Neutrophil (primary cell): ENCODE data around the gene ETV5.

Source experiments
- H3K27ac ChIP-seq: fragments of 200-600 bp; sonication (generic); 2 replicates; pipeline ENCODE4 v1.5.1; 2016; ENCODE audit warnings: mild to moderate bottlenecking, moderate library complexity
- H3K27me3 ChIP-seq: fragments of 200-600 bp; sonication (generic); 2 replicates; pipeline ENCODE4 v1.6.0; 2016; ENCODE audit warnings: mild to moderate bottlenecking
- H3K36me3 ChIP-seq: fragments of 200-600 bp; sonication (generic); 2 replicates; pipeline ENCODE4 v1.5.1; 2017
- H3K4me1 ChIP-seq, 2 experiments: fragments of 200-600 bp in 1 of 2; sonication (generic) in 1 of 2; 1 replicate in 1 of 2; 2 replicates in 1 of 2; pipeline versions ENCODE4 v1.5.1 to v1.6.1; 2013 to 2016; ENCODE audit warnings: low read depth in 1 of 2, low read length in 1 of 2, mild to moderate bottlenecking in 1 of 2, moderate library complexity in 1 of 2; ENCODE audit not compliant: control insufficient read depth in 1 of 2, insufficient read depth in 1 of 2
- H3K4me3 ChIP-seq, 2 experiments: fragments of 200-600 bp in 1 of 2; sonication (generic) in 1 of 2; 1 replicate in 1 of 2; 2 replicates in 1 of 2; pipeline ENCODE4 v1.5.1; 2013 to 2016; ENCODE audit warnings: low read depth in 1 of 2, low read length in 1 of 2, mild to moderate bottlenecking in 1 of 2, moderate library complexity in 1 of 2
- H3K9me3 ChIP-seq: fragments of 200-600 bp; sonication (generic); 2 replicates; pipeline ENCODE4 v1.5.1; 2016
- CTCF ChIP-seq: fragments of 200-600 bp; sonication (generic); IDR thresholded peaks from 2 replicates; pipeline ENCODE4 v1.5.1; 2016; ENCODE audit warnings: antibody characterized with exemption

Gene ETV5

GRCh38 chr3:186060222-186060621, 48.7 kb downstream of the ETV5 start:
- H3K27ac ChIP-seq = no peak overlapping the region
- no peak for TF ChIP-seq CTCF
- no peaks in the 10 kb centered on the region for H3K9me3 ChIP-seq
- H3K4me3 ChIP-seq = no peak overlapping the region
- no peaks in the 10 kb centered on the region for H3K36me3 ChIP-seq
- no peaks in the 10 kb centered on the region for H3K4me1 ChIP-seq
- H3K27me3 ChIP-seq = peaks cover 5% of the 10 kb centered on the region

- Histone ChIP-seq H3K27ac (no peak overlapping the region), H3K4me1 (no peaks in the 10 kb centered on the region), H3K4me3 (no peak overlapping the region), H3K27me3 (peaks cover 5% of the 10 kb centered on the region), H3K9me3 (no peaks in the 10 kb centered on the region), H3K36me3 (no peaks in the 10 kb centered on the region)
- no peak for TF ChIP-seq CTCF
These were observed 49.7 kb downstream of the ETV5 start for GRCh38 chr3:186059192-186059591.

GRCh38 chr3:186058225-186058624, 50.7 kb downstream of the ETV5 start:
- no peak for TF ChIP-seq CTCF
- no peaks in the 10 kb centered on the region for H3K9me3 ChIP-seq
- H3K27ac ChIP-seq = no peak overlapping the region
- no peak overlapping the region for H3K4me3 ChIP-seq
- H3K4me1 ChIP-seq = no peaks in the 10 kb centered on the region
- H3K36me3 ChIP-seq = no peaks in the 10 kb centered on the region
- peaks cover 5% of the 10 kb centered on the region for H3K27me3 ChIP-seq

- no peak for TF ChIP-seq CTCF
These were observed 51.3 kb downstream of the ETV5 start for GRCh38 chr3:186057594-186057993.

GRCh38 chr3:186054792-186055352, 54.0 kb downstream of the ETV5 start:
- no peaks in the 10 kb centered on the region for H3K36me3 ChIP-seq
- H3K4me3 ChIP-seq = no peak overlapping the region
- no peak overlapping the region for H3K27ac ChIP-seq

More at GRCh38 chr3:186057594-186057993, 51.3 kb downstream of the ETV5 start:
- Histone ChIP-seq H3K4me1 (no peaks in the 10 kb centered on the region), H3K9me3 (no peaks in the 10 kb centered on the region), H3K36me3 (no peaks in the 10 kb centered on the region), H3K27ac (no peak overlapping the region), H3K4me3 (no peak overlapping the region), H3K27me3 (peaks cover 5% of the 10 kb centered on the region)

More at GRCh38 chr3:186054792-186055352, 54.0 kb downstream of the ETV5 start:
- TF ChIP-seq CTCF = no peak
- no peaks in the 10 kb centered on the region for H3K27me3 ChIP-seq
- no peaks in the 10 kb centered on the region for H3K9me3 ChIP-seq
- H3K4me1 ChIP-seq = no peaks in the 10 kb centered on the region
